ENCODE results near the gene PLA2G4F.
"Not testable (repeated sequence)": the region's sequence is repeated elsewhere in the genome, so short reads cannot be mapped to it uniquely, and the experiment has no call there.

The PLA2G4F gene

DNA sequence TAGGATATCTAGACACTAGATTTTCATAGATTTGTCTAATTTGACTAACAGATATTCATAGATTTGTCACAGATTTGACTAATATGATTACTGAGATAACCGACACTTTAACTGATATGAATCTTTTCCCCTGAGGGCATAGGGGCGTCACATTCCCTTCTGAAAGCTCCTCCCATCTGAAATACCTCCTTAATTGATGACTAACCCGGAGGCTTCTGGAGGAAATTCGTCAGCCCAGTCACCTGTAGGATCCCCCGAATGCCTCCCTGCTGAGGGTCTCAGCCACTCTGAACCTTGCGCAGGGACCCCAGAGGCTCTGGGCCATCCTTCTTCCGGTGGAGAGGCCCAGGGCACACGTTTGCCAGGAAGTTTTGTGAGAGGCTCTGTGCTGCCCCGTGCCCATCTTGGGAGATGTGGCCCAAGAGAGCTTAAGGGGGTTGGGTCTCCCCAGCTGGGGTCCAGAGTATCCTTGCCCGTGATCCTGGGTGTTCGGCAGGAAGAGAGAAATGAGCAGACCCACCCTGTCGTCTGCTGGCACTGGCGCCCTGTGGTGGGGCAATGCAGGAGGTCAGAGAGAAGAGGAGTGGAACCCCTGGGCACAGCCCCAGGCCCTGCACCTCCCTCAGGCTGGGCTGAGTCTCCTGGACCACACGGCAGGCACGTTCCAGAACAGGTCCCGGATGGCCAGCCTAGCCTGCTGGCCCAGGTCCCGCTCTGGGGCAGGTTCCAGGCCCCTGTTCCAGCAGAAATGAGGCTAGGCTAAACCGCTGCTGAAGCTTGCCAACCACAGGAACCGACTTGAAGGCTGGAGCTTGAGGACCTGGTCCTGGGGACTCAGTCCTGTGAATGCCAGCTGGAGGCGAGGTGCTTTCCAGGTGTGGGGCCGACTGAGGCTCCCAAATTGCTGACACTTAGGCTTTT is 63.8 kb downstream of the PLA2G4F start:
- no peak for DNase-seq (ENCODE audit: low read depth)
- TF ChIP-seq, protein P1, sequence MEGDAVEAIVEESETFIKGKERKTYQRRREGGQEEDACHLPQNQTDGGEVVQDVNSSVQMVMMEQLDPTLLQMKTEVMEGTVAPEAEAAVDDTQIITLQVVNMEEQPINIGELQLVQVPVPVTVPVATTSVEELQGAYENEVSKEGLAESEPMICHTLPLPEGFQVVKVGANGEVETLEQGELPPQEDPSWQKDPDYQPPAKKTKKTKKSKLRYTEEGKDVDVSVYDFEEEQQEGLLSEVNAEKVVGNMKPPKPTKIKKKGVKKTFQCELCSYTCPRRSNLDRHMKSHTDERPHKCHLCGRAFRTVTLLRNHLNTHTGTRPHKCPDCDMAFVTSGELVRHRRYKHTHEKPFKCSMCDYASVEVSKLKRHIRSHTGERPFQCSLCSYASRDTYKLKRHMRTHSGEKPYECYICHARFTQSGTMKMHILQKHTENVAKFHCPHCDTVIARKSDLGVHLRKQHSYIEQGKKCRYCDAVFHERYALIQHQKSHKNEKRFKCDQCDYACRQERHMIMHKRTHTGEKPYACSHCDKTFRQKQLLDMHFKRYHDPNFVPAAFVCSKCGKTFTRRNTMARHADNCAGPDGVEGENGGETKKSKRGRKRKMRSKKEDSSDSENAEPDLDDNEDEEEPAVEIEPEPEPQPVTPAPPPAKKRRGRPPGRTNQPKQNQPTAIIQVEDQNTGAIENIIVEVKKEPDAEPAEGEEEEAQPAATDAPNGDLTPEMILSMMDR (IDR thresholded peaks at IDR 0.05; ENCODE audit: low read length, missing control alignments): no peak
- H3K4me3 ChIP-seq (replicated peaks; ENCODE audit: low read depth, low read length): no peak overlapping the region

DNA sequence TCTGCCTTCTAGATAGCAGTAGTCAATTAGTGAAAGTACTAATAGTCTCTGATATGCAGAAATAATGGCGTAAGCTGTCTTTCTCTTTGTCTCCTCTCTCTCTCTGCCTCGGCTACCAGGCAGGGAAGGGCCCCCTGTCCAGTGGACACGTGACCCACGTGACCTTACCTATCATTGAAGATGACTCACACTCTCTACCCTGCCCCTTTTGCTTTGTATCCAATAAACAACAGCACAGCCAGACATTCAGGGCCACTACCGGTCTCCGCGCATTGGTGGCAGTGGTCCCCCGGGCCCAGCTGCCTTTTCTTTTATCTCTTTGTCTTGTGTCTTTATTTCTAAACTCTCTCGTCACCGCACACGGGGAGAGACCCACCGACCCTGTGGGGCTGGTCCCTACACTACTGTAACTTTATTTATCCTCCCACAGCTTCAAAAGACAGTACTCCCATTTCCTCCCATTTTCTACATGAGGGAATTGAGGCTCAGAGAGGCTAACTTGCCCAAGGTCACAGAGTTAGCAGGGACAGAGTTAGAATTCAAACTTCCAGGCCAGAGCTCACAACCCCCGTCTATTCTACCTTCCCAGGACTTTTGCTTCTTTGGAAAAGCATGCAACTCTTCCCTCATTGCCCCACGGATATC is 64.6 kb downstream of the PLA2G4F start:
- DNase-seq (ENCODE audit: low read depth): not testable (repeated sequence)

DNA sequence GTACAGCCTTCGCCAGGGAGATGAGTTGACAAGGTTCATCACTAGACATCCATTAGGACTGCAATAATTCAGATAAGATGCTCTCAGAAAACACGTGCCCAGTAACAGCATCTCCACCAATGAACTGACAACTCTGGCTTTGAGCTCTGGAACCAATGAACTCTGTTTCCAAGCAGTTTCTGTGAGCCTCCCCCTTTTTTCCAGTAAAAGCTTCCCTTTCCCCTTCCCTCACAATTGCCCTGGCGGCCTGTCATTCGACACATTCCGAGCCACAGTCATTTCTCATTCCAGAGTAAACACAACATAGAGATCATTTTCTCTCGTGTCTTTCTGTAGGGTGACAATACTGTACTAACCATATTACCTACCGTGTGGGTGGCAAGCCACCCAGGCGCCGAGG is 65.7 kb downstream of the PLA2G4F start:
- no peak for DNase-seq (ENCODE audit: low read depth)
- TF ChIP-seq, protein P1 (IDR thresholded peaks at IDR 0.05; ENCODE audit: low read length, missing control alignments): no peak
- H3K4me3 ChIP-seq (replicated peaks; ENCODE audit: low read depth, low read length): no peak overlapping the region

More for the DNA sequence above, 64.6 kb downstream of the PLA2G4F start:
- not testable (repeated sequence) for H3K4me3 ChIP-seq (replicated peaks; ENCODE audit: low read depth, low read length)

DNA sequence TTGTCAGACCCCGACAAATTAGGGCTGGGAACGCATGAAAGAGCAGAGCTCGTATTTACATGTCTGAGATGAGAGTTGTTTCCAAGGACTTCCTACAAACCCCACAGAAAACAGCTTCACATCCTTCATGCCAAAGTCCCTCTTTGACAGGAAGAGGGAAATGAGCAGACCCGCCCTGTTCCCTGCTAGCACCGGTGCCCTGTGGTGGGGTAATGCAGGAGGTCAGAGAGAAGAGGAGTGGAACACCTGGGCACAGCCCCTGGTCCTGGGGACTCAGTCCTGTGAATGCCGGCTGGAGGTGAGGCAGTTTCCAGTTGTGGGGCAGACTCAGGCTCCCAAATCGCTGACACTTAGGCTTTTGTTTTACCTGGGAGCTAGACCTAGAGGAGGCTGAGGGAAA is 66.1 kb downstream of the PLA2G4F start:
- H3K4me3 ChIP-seq (replicated peaks; ENCODE audit: low read depth, low read length): no peak overlapping the region
- no peak for DNase-seq (ENCODE audit: low read depth)
- TF ChIP-seq, protein P1 (IDR thresholded peaks at IDR 0.05; ENCODE audit: low read length, missing control alignments): no peak

DNA sequence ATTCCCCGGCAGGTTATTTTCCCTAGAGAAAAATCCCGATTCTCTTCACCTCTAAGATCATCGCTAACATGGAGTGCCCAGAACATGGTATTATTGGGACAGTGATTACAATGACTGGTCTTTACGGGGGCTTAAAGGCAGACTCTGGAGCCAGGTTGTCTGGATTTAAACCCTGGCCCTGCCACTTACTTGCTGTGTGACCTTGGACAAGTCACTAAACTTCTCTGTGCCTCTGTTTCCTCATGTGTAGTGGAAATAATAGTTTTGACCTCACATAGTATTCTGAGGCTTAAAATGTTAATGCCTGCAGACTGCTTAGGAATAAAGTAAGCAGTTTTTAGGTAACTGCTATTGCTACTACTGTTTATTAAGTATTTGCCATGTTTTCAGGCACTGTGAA is 66.5 kb downstream of the PLA2G4F start:
- no peak for DNase-seq (ENCODE audit: low read depth)
- H3K4me3 ChIP-seq (replicated peaks; ENCODE audit: low read depth, low read length): no peak overlapping the region
- TF ChIP-seq, protein P1 (IDR thresholded peaks at IDR 0.05; ENCODE audit: low read length, missing control alignments): no peak
